ENCODE measurements around the gene SLC15A3. TPM values are rescaled to one million over a fixed set of nuclear protein-coding genes. Genes with fewer than 3 reads are reported as not detected.
A peak's percentile ranks its signal among the peaks of the same experiment; 100 is the strongest.

SLC15A3 gene
- total RNA-seq, 1 experiment from 2014 or later: 10.2 TPM

DNA sequence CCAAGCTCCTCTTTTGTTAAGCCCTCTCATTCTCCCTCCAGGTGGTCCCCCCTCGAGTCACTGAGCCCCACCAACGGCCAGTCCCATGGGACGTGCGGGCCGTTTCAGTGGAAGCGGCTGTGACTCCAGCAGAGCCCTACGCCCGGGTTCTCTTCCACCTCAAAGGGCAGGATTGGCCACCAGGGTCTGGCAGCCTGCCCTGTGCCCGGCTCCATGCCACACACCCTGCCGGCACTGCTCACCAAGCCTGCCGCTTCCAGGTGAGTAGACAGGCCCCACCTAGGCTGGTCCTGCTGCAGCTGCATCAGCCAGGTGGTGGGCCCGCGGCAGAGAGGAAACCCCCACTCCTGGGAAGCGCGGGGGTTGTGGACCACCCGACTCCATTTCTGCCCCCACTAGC is 24.4 kb downstream of the SLC15A3 start (continued):
- TF ChIP-seq, protein P1, sequence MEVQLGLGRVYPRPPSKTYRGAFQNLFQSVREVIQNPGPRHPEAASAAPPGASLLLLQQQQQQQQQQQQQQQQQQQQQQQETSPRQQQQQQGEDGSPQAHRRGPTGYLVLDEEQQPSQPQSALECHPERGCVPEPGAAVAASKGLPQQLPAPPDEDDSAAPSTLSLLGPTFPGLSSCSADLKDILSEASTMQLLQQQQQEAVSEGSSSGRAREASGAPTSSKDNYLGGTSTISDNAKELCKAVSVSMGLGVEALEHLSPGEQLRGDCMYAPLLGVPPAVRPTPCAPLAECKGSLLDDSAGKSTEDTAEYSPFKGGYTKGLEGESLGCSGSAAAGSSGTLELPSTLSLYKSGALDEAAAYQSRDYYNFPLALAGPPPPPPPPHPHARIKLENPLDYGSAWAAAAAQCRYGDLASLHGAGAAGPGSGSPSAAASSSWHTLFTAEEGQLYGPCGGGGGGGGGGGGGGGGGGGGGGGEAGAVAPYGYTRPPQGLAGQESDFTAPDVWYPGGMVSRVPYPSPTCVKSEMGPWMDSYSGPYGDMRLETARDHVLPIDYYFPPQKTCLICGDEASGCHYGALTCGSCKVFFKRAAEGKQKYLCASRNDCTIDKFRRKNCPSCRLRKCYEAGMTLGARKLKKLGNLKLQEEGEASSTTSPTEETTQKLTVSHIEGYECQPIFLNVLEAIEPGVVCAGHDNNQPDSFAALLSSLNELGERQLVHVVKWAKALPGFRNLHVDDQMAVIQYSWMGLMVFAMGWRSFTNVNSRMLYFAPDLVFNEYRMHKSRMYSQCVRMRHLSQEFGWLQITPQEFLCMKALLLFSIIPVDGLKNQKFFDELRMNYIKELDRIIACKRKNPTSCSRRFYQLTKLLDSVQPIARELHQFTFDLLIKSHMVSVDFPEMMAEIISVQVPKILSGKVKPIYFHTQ (CRISPR knock-in tag; IDR thresholded peaks at IDR 0.05): no peak

DNA sequence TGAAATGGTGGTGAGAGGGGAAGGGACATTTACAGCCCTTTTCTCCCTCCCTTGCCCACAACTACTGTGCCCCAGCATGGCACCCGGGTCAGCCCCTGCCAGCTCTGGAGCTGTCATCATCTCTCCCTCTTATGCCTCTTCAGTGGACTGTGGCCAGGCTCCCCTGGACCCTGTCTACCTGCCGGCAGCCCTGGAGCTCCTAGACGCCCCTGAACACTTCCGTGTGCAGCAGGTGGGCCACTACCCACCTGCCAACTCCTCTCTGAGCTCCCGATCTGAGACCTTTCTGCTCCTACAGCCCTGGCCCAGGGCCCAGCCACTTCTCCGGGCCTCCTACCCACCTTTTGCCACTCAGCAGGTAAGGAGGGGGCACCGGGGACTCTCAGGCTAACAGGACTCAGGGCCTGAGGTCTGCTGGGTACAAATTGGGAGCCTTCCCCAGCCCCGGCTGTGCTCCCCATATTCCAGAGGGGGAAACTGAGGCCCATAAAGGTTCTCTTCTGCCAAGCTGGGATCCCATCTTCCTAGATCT is 24.8 kb downstream of the SLC15A3 start:
- peak overlapping the region; percentile 4; the same call in 1 of the 2 replicates for H3K4me3 Mint-ChIP-seq
- peaks cover 20% of the 10 kb centered on the region for H3K36me3 Mint-ChIP-seq
- TF ChIP-seq, protein P2, sequence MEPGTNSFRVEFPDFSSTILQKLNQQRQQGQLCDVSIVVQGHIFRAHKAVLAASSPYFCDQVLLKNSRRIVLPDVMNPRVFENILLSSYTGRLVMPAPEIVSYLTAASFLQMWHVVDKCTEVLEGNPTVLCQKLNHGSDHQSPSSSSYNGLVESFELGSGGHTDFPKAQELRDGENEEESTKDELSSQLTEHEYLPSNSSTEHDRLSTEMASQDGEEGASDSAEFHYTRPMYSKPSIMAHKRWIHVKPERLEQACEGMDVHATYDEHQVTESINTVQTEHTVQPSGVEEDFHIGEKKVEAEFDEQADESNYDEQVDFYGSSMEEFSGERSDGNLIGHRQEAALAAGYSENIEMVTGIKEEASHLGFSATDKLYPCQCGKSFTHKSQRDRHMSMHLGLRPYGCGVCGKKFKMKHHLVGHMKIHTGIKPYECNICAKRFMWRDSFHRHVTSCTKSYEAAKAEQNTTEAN (CRISPR knock-in tag; IDR thresholded peaks at IDR 0.05): no peak
- TF ChIP-seq CREB1 (CRISPR knock-in tag; IDR thresholded peaks at IDR 0.05): no peak
- TF ChIP-seq RORB (CRISPR knock-in tag; IDR thresholded peaks at IDR 0.05): no peak
- TF ChIP-seq IRF2 (CRISPR knock-in tag; IDR thresholded peaks at IDR 0.05; ENCODE audit: borderline replicate concordance, low read depth): no peak
- TF ChIP-seq, protein P3, sequence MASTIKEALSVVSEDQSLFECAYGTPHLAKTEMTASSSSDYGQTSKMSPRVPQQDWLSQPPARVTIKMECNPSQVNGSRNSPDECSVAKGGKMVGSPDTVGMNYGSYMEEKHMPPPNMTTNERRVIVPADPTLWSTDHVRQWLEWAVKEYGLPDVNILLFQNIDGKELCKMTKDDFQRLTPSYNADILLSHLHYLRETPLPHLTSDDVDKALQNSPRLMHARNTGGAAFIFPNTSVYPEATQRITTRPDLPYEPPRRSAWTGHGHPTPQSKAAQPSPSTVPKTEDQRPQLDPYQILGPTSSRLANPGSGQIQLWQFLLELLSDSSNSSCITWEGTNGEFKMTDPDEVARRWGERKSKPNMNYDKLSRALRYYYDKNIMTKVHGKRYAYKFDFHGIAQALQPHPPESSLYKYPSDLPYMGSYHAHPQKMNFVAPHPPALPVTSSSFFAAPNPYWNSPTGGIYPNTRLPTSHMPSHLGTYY (CRISPR knock-in tag; IDR thresholded peaks at IDR 0.05): no peak
- TF ChIP-seq, protein P4, sequence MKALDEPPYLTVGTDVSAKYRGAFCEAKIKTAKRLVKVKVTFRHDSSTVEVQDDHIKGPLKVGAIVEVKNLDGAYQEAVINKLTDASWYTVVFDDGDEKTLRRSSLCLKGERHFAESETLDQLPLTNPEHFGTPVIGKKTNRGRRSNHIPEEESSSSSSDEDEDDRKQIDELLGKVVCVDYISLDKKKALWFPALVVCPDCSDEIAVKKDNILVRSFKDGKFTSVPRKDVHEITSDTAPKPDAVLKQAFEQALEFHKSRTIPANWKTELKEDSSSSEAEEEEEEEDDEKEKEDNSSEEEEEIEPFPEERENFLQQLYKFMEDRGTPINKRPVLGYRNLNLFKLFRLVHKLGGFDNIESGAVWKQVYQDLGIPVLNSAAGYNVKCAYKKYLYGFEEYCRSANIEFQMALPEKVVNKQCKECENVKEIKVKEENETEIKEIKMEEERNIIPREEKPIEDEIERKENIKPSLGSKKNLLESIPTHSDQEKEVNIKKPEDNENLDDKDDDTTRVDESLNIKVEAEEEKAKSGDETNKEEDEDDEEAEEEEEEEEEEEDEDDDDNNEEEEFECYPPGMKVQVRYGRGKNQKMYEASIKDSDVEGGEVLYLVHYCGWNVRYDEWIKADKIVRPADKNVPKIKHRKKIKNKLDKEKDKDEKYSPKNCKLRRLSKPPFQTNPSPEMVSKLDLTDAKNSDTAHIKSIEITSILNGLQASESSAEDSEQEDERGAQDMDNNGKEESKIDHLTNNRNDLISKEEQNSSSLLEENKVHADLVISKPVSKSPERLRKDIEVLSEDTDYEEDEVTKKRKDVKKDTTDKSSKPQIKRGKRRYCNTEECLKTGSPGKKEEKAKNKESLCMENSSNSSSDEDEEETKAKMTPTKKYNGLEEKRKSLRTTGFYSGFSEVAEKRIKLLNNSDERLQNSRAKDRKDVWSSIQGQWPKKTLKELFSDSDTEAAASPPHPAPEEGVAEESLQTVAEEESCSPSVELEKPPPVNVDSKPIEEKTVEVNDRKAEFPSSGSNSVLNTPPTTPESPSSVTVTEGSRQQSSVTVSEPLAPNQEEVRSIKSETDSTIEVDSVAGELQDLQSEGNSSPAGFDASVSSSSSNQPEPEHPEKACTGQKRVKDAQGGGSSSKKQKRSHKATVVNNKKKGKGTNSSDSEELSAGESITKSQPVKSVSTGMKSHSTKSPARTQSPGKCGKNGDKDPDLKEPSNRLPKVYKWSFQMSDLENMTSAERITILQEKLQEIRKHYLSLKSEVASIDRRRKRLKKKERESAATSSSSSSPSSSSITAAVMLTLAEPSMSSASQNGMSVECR (CRISPR knock-in tag; IDR thresholded peaks at IDR 0.05; ENCODE audit: borderline replicate concordance): no peak
- TF ChIP-seq, protein P5, sequence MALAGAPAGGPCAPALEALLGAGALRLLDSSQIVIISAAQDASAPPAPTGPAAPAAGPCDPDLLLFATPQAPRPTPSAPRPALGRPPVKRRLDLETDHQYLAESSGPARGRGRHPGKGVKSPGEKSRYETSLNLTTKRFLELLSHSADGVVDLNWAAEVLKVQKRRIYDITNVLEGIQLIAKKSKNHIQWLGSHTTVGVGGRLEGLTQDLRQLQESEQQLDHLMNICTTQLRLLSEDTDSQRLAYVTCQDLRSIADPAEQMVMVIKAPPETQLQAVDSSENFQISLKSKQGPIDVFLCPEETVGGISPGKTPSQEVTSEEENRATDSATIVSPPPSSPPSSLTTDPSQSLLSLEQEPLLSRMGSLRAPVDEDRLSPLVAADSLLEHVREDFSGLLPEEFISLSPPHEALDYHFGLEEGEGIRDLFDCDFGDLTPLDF (CRISPR knock-in tag; IDR thresholded peaks at IDR 0.05): no peak
- TF ChIP-seq ATF1 (CRISPR knock-in tag; IDR thresholded peaks at IDR 0.05): no peak
- TF ChIP-seq NR2C2 (CRISPR knock-in tag; IDR thresholded peaks at IDR 0.05): no peak
- TF ChIP-seq NR3C1 (CRISPR knock-in tag; conservative IDR thresholded peaks at IDR 0.05; ENCODE audit: low read depth): no peak
- no peak for TF ChIP-seq ZNF232 (CRISPR knock-in tag; IDR thresholded peaks at IDR 0.05)
- DNase-seq (ENCODE audit: low spot score) (no peak), ATAC-seq (no peak)
- H3K27me3 Mint-ChIP-seq (ENCODE audit: low read depth): no peaks in the 10 kb centered on the region; the same call in 1 of the 2 replicates
- no peak overlapping the region for H3K27ac Mint-ChIP-seq
- ChIA-PET CTCF (interaction anchor here (2.0 kb wide), 1 partner anchor 12 kb away, joined by 4 read pairs; no protein-coding TSS in a partner anchor), POLR2A (no interaction called here)
- no peaks in the 10 kb centered on the region for H3K9me3 Mint-ChIP-seq
- H3K4me1 Mint-ChIP-seq: peaks cover 20% of the 10 kb centered on the region
